Breast epithelium (tissue), 4 donors: Measurements from ENCODE around the gene CDKN1A. TPM values are rescaled to one million over a fixed set of nuclear protein-coding genes. Genes with fewer than 3 reads are reported as not detected.

Experiments
- DNase-seq, 2 donors: peaks; one replicate each; pipeline ENCODE4 v3.0.0-alpha.2; 2019; ENCODE audit warnings: low spot score in 2 of 2
- H3K27ac ChIP-seq, 2 donors: fragments of 200-600 bp; sonication (generic) in 1 of 2; one replicate each; pipeline ENCODE4 v1.5.1; 2016 to 2019; ENCODE audit warnings: mild to moderate bottlenecking in 1 of 2
- H3K27me3 ChIP-seq, 2 donors: fragments of 200-600 bp; sonication (generic) in 1 of 2; one replicate each; pipeline versions ENCODE4 v1.5.1 to v1.6.0; 2017 to 2019; ENCODE audit warnings: control low read depth in 1 of 2, mild to moderate bottlenecking in 1 of 2
- H3K36me3 ChIP-seq: fragments of 200-600 bp; one replicate; pipeline ENCODE4 v1.5.1; 2019
- H3K4me1 ChIP-seq, 2 donors: fragments of 200-600 bp; sonication (generic); one replicate each; pipeline ENCODE4 v1.5.1; 2016 to 2019; ENCODE audit warnings: control low read depth in 1 of 2
- H3K4me3 ChIP-seq, 3 donors: fragments of 200-600 bp; sonication (generic); 1 replicate in 2 of 3; 2 replicates in 1 of 3; pipeline ENCODE4 v1.5.1; 2016 to 2019; ENCODE audit warnings: mild to moderate bottlenecking in 3 of 3, moderate library complexity in 2 of 3
- H3K9me3 ChIP-seq, 2 donors: fragments of 200-600 bp; sonication (generic) in 1 of 2; one replicate each; pipeline ENCODE4 v1.5.1; 2016 to 2019; ENCODE audit warnings: control low read depth in 1 of 2
- POLR2A ChIP-seq: fragments of 450-650 bp; IDR thresholded peaks from one replicate; pipeline ENCODE4 v1.6.1; 2016; ENCODE audit warnings: antibody characterized with exemption, mild to moderate bottlenecking, moderate library complexity
- POLR2AphosphoS5 ChIP-seq, 3 donors: sonication (generic); formaldehyde crosslinking; IDR thresholded peaks; one replicate each; pipeline ENCODE4 v1.6.1; 2017; ENCODE audit warnings: antibody characterized with exemption in 3 of 3
- intact Hi-C: fragments of 100-400 bp; cut with DNase I; formaldehyde crosslinking; loops from one replicate; pipeline ENCODE4 v1.15.1; 2023; ENCODE audit warnings: low total_unique reads
- total RNA-seq, 3 donors: library from RNA; depleted of rRNA; stranded (reverse); fragments of >200 nt; gene quantifications; one replicate each; pipeline ENCODE4 v1.1.0, GENCODE V29; 2016
- TF ChIP-seq, protein P1 (sequence below), 3 donors: fragments of 450-650 bp; IDR thresholded peaks; one replicate each; pipeline ENCODE4 v1.5.1; 2016 to 2017; ENCODE audit warnings: antibody characterized with exemption in 3 of 3, mild to moderate bottlenecking in 3 of 3, moderate library complexity in 3 of 3

The CDKN1A gene
- total RNA-seq, 3 donors from 2014 or later: 125 to 144 (median 143) TPM

DNA sequence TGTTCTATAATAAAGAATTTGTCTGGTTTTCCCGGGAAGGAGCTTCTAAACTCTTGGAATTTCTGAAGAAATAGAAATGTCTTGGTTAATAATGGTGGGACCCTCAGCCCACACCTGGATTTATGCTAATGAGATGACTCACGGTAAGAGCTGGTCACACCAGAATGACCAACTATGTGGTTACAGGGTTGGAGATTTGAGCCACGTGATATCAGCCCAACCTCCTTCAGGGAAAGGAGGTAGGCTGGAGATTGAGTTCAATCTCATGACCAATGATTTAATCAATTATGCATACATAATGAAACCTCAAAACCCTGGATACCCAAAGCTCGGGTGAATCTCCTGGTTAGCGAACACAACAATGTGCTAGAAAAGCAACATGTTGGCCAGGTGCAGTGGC lies 22.1 kb upstream of the CDKN1A start:
- no peak overlapping the region for H3K27ac ChIP-seq
- no peaks in the 10 kb centered on the region for H3K9me3 ChIP-seq
- no peaks in the 10 kb centered on the region for H3K36me3 ChIP-seq
- no peaks in the 10 kb centered on the region for H3K27me3 ChIP-seq
- no peak overlapping the region for H3K4me3 ChIP-seq
- no peaks in the 10 kb centered on the region for H3K4me1 ChIP-seq
- no peak for DNase-seq
- intact Hi-C loops: no loop called here
- TF ChIP-seq, protein P1, sequence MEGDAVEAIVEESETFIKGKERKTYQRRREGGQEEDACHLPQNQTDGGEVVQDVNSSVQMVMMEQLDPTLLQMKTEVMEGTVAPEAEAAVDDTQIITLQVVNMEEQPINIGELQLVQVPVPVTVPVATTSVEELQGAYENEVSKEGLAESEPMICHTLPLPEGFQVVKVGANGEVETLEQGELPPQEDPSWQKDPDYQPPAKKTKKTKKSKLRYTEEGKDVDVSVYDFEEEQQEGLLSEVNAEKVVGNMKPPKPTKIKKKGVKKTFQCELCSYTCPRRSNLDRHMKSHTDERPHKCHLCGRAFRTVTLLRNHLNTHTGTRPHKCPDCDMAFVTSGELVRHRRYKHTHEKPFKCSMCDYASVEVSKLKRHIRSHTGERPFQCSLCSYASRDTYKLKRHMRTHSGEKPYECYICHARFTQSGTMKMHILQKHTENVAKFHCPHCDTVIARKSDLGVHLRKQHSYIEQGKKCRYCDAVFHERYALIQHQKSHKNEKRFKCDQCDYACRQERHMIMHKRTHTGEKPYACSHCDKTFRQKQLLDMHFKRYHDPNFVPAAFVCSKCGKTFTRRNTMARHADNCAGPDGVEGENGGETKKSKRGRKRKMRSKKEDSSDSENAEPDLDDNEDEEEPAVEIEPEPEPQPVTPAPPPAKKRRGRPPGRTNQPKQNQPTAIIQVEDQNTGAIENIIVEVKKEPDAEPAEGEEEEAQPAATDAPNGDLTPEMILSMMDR (IDR thresholded peaks at IDR 0.05): no peak
- no peak for TF ChIP-seq POLR2A
- TF ChIP-seq POLR2AphosphoS5 (IDR thresholded peaks at IDR 0.05): no peak

- no peak for TF ChIP-seq POLR2AphosphoS5 (IDR thresholded peaks at IDR 0.05)
- TF ChIP-seq POLR2A: no peak
- TF ChIP-seq, protein P1 (IDR thresholded peaks at IDR 0.05): no peak
- H3K4me1 ChIP-seq: no peaks in the 10 kb centered on the region
- H3K27ac ChIP-seq: no peak overlapping the region
- intact Hi-C loops: no loop called here
- H3K9me3 ChIP-seq: no peaks in the 10 kb centered on the region
- no peaks in the 10 kb centered on the region for H3K36me3 ChIP-seq
- DNase-seq: no peak
- no peaks in the 10 kb centered on the region for H3K27me3 ChIP-seq
- no peak overlapping the region for H3K4me3 ChIP-seq
Measured at GRCh38 chr6:36657271-36657670, 21.2 kb upstream of the CDKN1A start.

- Histone ChIP-seq H3K27ac (no peak overlapping the region), H3K4me1 (no peaks in the 10 kb centered on the region), H3K27me3 (no peaks in the 10 kb centered on the region), H3K9me3 (no peaks in the 10 kb centered on the region), H3K4me3 (no peak overlapping the region), H3K36me3 (no peaks in the 10 kb centered on the region)
- intact Hi-C loops: no loop called here
- no peak for TF ChIP-seq POLR2AphosphoS5 (IDR thresholded peaks at IDR 0.05)
- TF ChIP-seq, protein P1 (IDR thresholded peaks at IDR 0.05): no peak
- TF ChIP-seq POLR2A: no peak
- no peak for DNase-seq
Measured at GRCh38 chr6:36657942-36658544, 20.5 kb upstream of the CDKN1A start.

DNA sequence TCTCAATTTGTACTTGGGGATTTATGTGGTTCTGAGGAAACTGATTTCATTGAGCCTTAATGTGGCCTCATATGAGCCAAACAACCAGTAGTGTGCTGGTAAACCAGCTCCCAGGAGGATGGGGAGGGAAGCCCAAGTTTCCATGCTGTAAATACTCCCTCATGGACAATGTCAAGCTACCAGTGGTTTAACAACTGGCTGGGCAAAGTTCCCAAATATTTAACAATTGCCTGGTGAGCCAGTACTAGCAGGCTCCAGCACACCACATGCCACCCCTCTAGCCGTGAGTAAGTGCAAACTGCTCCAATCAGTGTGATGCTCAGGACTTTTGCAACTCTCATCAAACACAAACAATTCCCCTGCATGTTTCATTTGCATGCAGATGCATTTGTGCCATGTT lies 19.2 kb upstream of the CDKN1A start:
- no peak for DNase-seq
- TF ChIP-seq, protein P1 (IDR thresholded peaks at IDR 0.05): no peak
- no peak for TF ChIP-seq POLR2A
- TF ChIP-seq POLR2AphosphoS5 (IDR thresholded peaks at IDR 0.05): no peak
- H3K4me3 ChIP-seq: no peak overlapping the region
- no peaks in the 10 kb centered on the region for H3K4me1 ChIP-seq
- H3K36me3 ChIP-seq: no peaks in the 10 kb centered on the region
- intact Hi-C loops: no loop called here
- H3K27ac ChIP-seq: no peak overlapping the region
- no peaks in the 10 kb centered on the region for H3K27me3 ChIP-seq
- H3K9me3 ChIP-seq: no peaks in the 10 kb centered on the region

DNA sequence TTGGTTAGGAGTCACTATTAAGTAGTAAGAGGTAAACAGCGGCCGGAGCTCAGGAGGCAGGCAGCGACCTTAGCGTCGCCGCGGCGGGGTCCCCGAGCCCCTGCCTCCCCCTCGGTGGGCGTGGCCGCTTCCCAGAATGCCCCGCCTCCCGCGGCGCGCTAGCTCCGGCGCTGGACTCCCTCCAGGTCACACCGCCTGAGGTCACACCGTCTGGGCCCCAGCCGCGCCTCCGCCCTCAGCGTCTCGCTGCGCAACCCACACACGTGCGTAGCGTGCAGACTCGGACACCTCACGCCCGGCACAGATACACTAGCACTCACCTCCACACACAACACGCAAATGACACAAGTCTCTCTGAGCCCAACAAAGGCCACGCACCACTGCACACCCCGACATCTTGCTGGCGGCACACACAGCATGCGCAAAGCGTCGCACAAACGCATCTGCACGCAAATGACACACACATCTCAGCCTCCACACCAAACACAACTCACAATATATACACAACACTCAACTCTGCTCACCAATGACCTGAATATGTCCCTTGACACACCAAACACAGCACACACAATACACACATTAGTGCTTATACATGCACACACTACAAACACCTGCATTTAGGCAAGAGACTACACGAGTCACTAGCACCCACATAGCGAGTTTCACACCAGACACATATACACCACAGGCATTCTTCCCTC lies 17.6 kb upstream of the CDKN1A start:
- Histone ChIP-seq H3K27ac (no peak overlapping the region), H3K4me3 (peak overlapping the region in 2 of 3 donors; percentile 9 to 50), H3K9me3 (no peaks in the 10 kb centered on the region), H3K4me1 (no peaks in the 10 kb centered on the region), H3K27me3 (no peaks in the 10 kb centered on the region), H3K36me3 (no peaks in the 10 kb centered on the region)
- TF ChIP-seq, protein P1 (IDR thresholded peaks at IDR 0.05): no peak
- TF ChIP-seq POLR2A: no peak
- TF ChIP-seq POLR2AphosphoS5 (IDR thresholded peaks at IDR 0.05): peak in 1 of 3 donors; percentile 15
- intact Hi-C loops: no loop called here
- DNase-seq: peak in 1 of 2 donors; percentile 60
